ENCODE data around the gene STAT5A.
"Not testable (repeated sequence)": the region's sequence is repeated elsewhere in the genome, so short reads cannot be mapped to it uniquely, and the experiment has no call there.

Gene STAT5A

GRCh38 chr17:42287977-42288802 lies at the start of gene STAT5A:
Gene STAT5A (plus strand): TSS chr17:42288498. CDS start chr17:42289412, 914 bp downstream.
- peak; percentile 77 for DNase-seq

GRCh38 chr17:42239576-42239975 lies 48.7 kb upstream of the STAT5A start:
- not testable (repeated sequence) for DNase-seq

- no peak for DNase-seq
Measured at GRCh38 chr17:42240201-42240600, 48.1 kb upstream of the STAT5A start.

GRCh38 chr17:42240863-42241262 lies 47.4 kb upstream of the STAT5A start:
- not testable (repeated sequence) for DNase-seq

GRCh38 chr17:42241871-42242270 lies 46.4 kb upstream of the STAT5A start:
- no peak for DNase-seq

GRCh38 chr17:42243493-42243982 lies 44.8 kb upstream of the STAT5A start:
- DNase-seq = no peak

- DNase-seq = not testable (repeated sequence)
Measured at GRCh38 chr17:42244116-42244515, 44.2 kb upstream of the STAT5A start.

GRCh38 chr17:42245183-42245582 lies 43.1 kb upstream of the STAT5A start:
- DNase-seq = not testable (repeated sequence)

GRCh38 chr17:42246515-42246914 lies 41.8 kb upstream of the STAT5A start:
- no peak for DNase-seq

GRCh38 chr17:42247734-42248133 lies 40.6 kb upstream of the STAT5A start:
- no peak for DNase-seq

GRCh38 chr17:42248351-42249179 lies 39.7 kb upstream of the STAT5A start:
- DNase-seq = peak; percentile 60

GRCh38 chr17:42249681-42250446 lies 38.4 kb upstream of the STAT5A start:
- DNase-seq = no peak

GRCh38 chr17:42251115-42251514 lies 37.2 kb upstream of the STAT5A start:
- no peak for DNase-seq

GRCh38 chr17:42252597-42253550 lies 35.4 kb upstream of the STAT5A start:
- DNase-seq = no peak

GRCh38 chr17:42253578-42253977 lies 34.7 kb upstream of the STAT5A start:
- no peak for DNase-seq

GRCh38 chr17:42255445-42255844 lies 32.9 kb upstream of the STAT5A start:
- no peak for DNase-seq

GRCh38 chr17:42260318-42260717 lies 28.0 kb upstream of the STAT5A start:
- no peak for DNase-seq

- not testable (repeated sequence) for DNase-seq
Measured at GRCh38 chr17:42264366-42264765, 23.9 kb upstream of the STAT5A start.

GRCh38 chr17:42266462-42266861 lies 21.8 kb upstream of the STAT5A start:
- no peak for DNase-seq

GRCh38 chr17:42266918-42267766 lies 21.2 kb upstream of the STAT5A start:
- no peak for DNase-seq

GRCh38 chr17:42268236-42268635 lies 20.1 kb upstream of the STAT5A start:
- no peak for DNase-seq
